MM.1S (cell line): Measurements from ENCODE around the gene SLCO1A2.

Experiments used
- EZH2 ChIP-seq: fragments of 300-600 bp; sonication (generic); optimal IDR thresholded peaks from 2 replicates; pipeline ENCODE3; 2017; ENCODE audit warnings: low read depth, mild to moderate bottlenecking, antibody characterized with exemption, low read length, mixed read lengths
- EZH2phosphoT487 ChIP-seq: fragments of 300-600 bp; sonication (generic); IDR thresholded peaks from 2 replicates; pipeline ENCODE4 v1.6.1; 2018; ENCODE audit warnings: antibody characterized with exemption, low read length
- TF ChIP-seq, protein P1 (sequence below): fragments of 300-600 bp; sonication (generic); IDR thresholded peaks from 2 replicates; pipeline ENCODE4 v1.5.1; 2016; ENCODE audit warnings: antibody characterized with exemption, low read length, mixed read lengths

DNA sequence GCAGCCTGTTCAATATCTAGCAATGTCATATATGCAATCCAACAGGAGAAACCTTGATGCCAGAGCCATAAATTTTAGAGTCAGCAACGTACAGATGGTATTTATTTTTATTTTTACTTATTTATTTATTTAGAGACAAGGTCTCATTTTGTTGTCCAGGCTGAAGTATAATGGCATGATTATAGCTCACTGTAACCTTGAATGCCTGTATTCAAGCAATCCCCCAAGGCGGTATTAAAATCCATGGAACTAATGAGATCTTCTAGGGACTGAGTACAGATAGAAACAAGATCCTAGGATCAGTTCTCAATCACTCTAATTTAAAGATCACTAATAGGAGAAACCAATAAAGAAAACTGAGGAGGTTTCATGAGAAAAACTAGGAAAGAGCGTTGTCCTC lies 114.5 kb downstream of the SLCO1A2 start:
- TF ChIP-seq, protein P1, sequence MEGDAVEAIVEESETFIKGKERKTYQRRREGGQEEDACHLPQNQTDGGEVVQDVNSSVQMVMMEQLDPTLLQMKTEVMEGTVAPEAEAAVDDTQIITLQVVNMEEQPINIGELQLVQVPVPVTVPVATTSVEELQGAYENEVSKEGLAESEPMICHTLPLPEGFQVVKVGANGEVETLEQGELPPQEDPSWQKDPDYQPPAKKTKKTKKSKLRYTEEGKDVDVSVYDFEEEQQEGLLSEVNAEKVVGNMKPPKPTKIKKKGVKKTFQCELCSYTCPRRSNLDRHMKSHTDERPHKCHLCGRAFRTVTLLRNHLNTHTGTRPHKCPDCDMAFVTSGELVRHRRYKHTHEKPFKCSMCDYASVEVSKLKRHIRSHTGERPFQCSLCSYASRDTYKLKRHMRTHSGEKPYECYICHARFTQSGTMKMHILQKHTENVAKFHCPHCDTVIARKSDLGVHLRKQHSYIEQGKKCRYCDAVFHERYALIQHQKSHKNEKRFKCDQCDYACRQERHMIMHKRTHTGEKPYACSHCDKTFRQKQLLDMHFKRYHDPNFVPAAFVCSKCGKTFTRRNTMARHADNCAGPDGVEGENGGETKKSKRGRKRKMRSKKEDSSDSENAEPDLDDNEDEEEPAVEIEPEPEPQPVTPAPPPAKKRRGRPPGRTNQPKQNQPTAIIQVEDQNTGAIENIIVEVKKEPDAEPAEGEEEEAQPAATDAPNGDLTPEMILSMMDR = no peak
- TF ChIP-seq EZH2 (no peak), EZH2phosphoT487 (no peak)
